GM21390 (cell line): ENCODE measurements around the gene KLF1.
"Not testable (repeated sequence)": the region's sequence is repeated elsewhere in the genome, so short reads cannot be mapped to it uniquely, and the experiment has no call there.

Experiments
- ATAC-seq: cut with Tn5 transposase; IDR thresholded peaks from one replicate; pipeline ENCODE4 v1.9.1; 2021; ENCODE audit not compliant: unreplicated experiment

The KLF1 gene

GRCh38 chr19:12868540-12869112 lies 18.4 kb downstream of the KLF1 start:
- no peak for ATAC-seq

GRCh38 chr19:12867120-12868099 lies 19.6 kb downstream of the KLF1 start:
- ATAC-seq: peak; percentile 60

- ATAC-seq: no peak
These were observed 20.4 kb downstream of the KLF1 start for GRCh38 chr19:12866416-12867119.

- no peak for ATAC-seq
These were observed 21.1 kb downstream of the KLF1 start for GRCh38 chr19:12865746-12866415.

GRCh38 chr19:12864721-12865715 lies 22.0 kb downstream of the KLF1 start:
- no peak for ATAC-seq

GRCh38 chr19:12864143-12864542 lies 22.9 kb downstream of the KLF1 start:
- ATAC-seq: no peak

- ATAC-seq: no peak
These were observed 27.5 kb downstream of the KLF1 start for GRCh38 chr19:12859546-12859945.

GRCh38 chr19:12858041-12858928 lies 28.7 kb downstream of the KLF1 start:
- no peak for ATAC-seq

GRCh38 chr19:12856653-12857052 lies 30.3 kb downstream of the KLF1 start:
- no peak for ATAC-seq

- ATAC-seq: no peak
These were observed 39.6 kb downstream of the KLF1 start for GRCh38 chr19:12847159-12848139.

- not testable (repeated sequence) for ATAC-seq
These were observed 40.4 kb downstream of the KLF1 start for GRCh38 chr19:12846613-12847012.

- ATAC-seq: no peak
These were observed 42.8 kb downstream of the KLF1 start for GRCh38 chr19:12843999-12844732.

GRCh38 chr19:12843328-12843727 lies 43.7 kb downstream of the KLF1 start:
- ATAC-seq: no peak

GRCh38 chr19:12842511-12842910 lies 44.5 kb downstream of the KLF1 start:
- ATAC-seq: no peak

GRCh38 chr19:12841094-12841493 lies 45.9 kb downstream of the KLF1 start:
- no peak for ATAC-seq

- ATAC-seq: no peak
These were observed 46.6 kb downstream of the KLF1 start for GRCh38 chr19:12840091-12841079.
